NB4 (cell line): ENCODE measurements around the gene HAPLN2.

Experiments used
- DNase-seq: peaks from one replicate; pipeline ENCODE4 v3.0.0; 2010; ENCODE audit warnings: low read depth
- H3K4me3 ChIP-seq: one replicate; pipeline ENCODE4 v1.5.1; 2011; ENCODE audit warnings: mild to moderate bottlenecking, low read depth, low read length, moderate library complexity
- CTCF ChIP-seq: IDR thresholded peaks from one replicate; pipeline ENCODE4 v1.5.1; 2012; ENCODE audit warnings: low read depth, low read length
- MAX ChIP-seq: IDR thresholded peaks from 2 replicates; pipeline ENCODE4 v1.6.1; 2011; ENCODE audit warnings: low read depth, low read length
- MYC ChIP-seq: IDR thresholded peaks from 2 replicates; pipeline ENCODE4 v1.6.1; 2011; ENCODE audit warnings: low read depth, low read length
- POLR2A ChIP-seq: IDR thresholded peaks from 2 replicates; pipeline ENCODE4 v1.6.1; 2011; ENCODE audit warnings: mild to moderate bottlenecking; ENCODE audit not compliant: insufficient read length; ENCODE audit errors: extremely low read depth

Gene HAPLN2

GRCh38 chr1:156590326-156591180, 28.7 kb upstream of the HAPLN2 start:
- peak overlapping the region; percentile 81 for H3K4me3 ChIP-seq
- no peak for TF ChIP-seq POLR2A
- TF ChIP-seq MAX, result no peak
- no peak for TF ChIP-seq MYC
- no peak for TF ChIP-seq CTCF
- no peak for DNase-seq

- DNase-seq, result no peak
- peak overlapping the region; percentile 81 for H3K4me3 ChIP-seq
- TF ChIP-seq CTCF (no peak), MAX (no peak), MYC (no peak), POLR2A (no peak)
These were observed 28.1 kb upstream of the HAPLN2 start for GRCh38 chr1:156591181-156591431.

GRCh38 chr1:156591432-156592157, 27.6 kb upstream of the HAPLN2 start, which contains the start of gene NAXE:
NAXE (plus strand) TSS chr1:156591776; CDS start chr1:156591805, 29 bp downstream.
- peak within 1 kb of the TSS; percentile 87 for H3K4me3 ChIP-seq
- DNase-seq, result peak; percentile 80
- TF ChIP-seq MAX (0 out of 2 replicates have a peak, but pooled peaks have one; percentile 49), POLR2A (peak; percentile 94), MYC (peak; percentile 53), CTCF (no peak)

- peak overlapping the region; percentile 87 for H3K4me3 ChIP-seq
- TF ChIP-seq MAX, result no peak
- no peak for DNase-seq
These were observed 26.9 kb upstream of the HAPLN2 start for GRCh38 chr1:156592158-156592909.

- no peak for DNase-seq
- no peak for TF ChIP-seq MAX
- no peak for TF ChIP-seq MYC
- no peak for TF ChIP-seq POLR2A
- no peak for TF ChIP-seq CTCF
- peak overlapping the region; percentile 87 for H3K4me3 ChIP-seq
These were observed 26.1 kb upstream of the HAPLN2 start for GRCh38 chr1:156592910-156593660.
